Stimulated activated naive CD8-positive, alpha-beta T cell treated with anti-CD3 and anti-CD28 coated beads, Interleukin-15, amount 100 ng/mL, for 72 hours (primary cell): ENCODE measurements around the gene PRDM11.

ENCODE experiments used
- ATAC-seq: fragments of 150-1000 bp; cut with Tn5 transposase; 2 replicates; pipeline ENCODE4 v1.10.0; 2021; ENCODE audit warnings: mild to moderate bottlenecking, moderate library complexity
- DNase-seq, 2 donors: peaks; one replicate each; pipeline ENCODE4 v3.0.0; 2021 to 2022
- H3K27ac Mint-ChIP-seq, 2 donors: one replicate each; pipeline ENCODE4 v1.8.0; 2022; ENCODE audit warnings: mild to moderate bottlenecking in 2 of 2, mixed read lengths in 2 of 2, moderate library complexity in 2 of 2
- H3K27me3 Mint-ChIP-seq: one replicate; pipeline ENCODE4 v1.8.0; 2022; ENCODE audit warnings: mixed read lengths
- H3K4me1 Mint-ChIP-seq: one replicate; pipeline ENCODE4 v1.8.0; 2022; ENCODE audit warnings: mild to moderate bottlenecking, mixed read lengths
- H3K4me3 Mint-ChIP-seq, 2 donors: one replicate each; pipeline ENCODE4 v1.8.0; 2022; ENCODE audit warnings: mild to moderate bottlenecking in 2 of 2, mixed read lengths in 2 of 2, moderate library complexity in 1 of 2
- H3K9me3 Mint-ChIP-seq, 2 donors: one replicate each; pipeline ENCODE4 v1.8.0; 2022; ENCODE audit warnings: mixed read lengths in 2 of 2

PRDM11 gene

DNA sequence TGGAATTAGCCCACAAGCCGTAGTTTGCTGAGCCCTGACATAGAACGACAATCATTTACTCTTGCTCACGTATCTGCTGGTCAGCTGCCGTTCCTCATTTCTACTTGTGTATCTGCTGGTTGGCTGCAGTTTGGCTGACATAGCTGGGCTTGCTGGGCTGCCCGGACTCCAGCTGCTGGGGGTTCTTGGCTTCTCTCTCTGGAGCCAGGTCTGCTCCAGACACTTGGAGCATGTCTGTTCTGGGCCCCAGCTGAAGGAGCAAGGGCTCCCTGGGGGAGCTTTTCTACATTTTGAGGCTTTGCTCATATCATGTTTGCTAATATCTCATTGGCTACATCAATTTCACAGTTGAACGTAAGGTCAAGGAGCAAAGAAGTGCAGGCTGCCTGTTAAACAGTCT is 47.3 kb downstream of the PRDM11 start:
- Mint-ChIP-seq H3K4me1 (no peaks in the 10 kb centered on the region), H3K27me3 (no peaks in the 10 kb centered on the region), H3K9me3 (no peaks in the 10 kb centered on the region), H3K27ac (no peak overlapping the region), H3K4me3 (no peak overlapping the region)
- DNase-seq (no peak), ATAC-seq (no peak)

DNA sequence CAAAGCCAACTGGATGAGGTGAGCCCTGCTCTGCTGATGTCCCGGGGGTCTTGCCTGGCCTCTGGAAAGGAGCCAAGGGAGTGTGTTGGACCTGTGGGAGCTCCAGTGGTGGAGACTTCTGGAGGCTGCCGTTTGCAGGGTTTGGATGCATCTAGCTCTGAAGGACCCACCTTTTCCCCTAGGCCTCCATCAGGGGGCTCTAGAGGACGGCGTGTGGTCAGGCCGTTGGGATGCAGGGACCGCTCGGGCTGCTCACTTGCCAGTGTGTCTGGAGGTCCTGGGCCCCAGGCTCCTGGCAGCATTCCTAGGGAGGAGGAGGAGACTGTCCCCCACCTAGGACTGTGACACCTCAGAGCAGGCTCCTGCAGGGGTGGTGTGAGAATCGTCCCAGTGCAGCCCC is 58.3 kb downstream of the PRDM11 start:
- DNase-seq (no peak), ATAC-seq (peak; percentile 26)
- no peak overlapping the region for H3K27ac Mint-ChIP-seq
- H3K4me3 Mint-ChIP-seq = no peak overlapping the region
- no peaks in the 10 kb centered on the region for H3K27me3 Mint-ChIP-seq
- H3K4me1 Mint-ChIP-seq = peaks cover 11% of the 10 kb centered on the region
- peaks cover 0 to 7% of the 10 kb centered on the region in 2 donors for H3K9me3 Mint-ChIP-seq

GRCh38 chr11:45205978-45206377 is 59.5 kb downstream of the PRDM11 start:
- DNase-seq (no peak), ATAC-seq (no peak)
- no peak overlapping the region for H3K4me3 Mint-ChIP-seq
- H3K27me3 Mint-ChIP-seq = no peaks in the 10 kb centered on the region
- peaks cover 20% of the 10 kb centered on the region for H3K4me1 Mint-ChIP-seq
- H3K9me3 Mint-ChIP-seq = peaks cover 0 to 7% of the 10 kb centered on the region in 2 donors
- H3K27ac Mint-ChIP-seq = no peak overlapping the region

DNA sequence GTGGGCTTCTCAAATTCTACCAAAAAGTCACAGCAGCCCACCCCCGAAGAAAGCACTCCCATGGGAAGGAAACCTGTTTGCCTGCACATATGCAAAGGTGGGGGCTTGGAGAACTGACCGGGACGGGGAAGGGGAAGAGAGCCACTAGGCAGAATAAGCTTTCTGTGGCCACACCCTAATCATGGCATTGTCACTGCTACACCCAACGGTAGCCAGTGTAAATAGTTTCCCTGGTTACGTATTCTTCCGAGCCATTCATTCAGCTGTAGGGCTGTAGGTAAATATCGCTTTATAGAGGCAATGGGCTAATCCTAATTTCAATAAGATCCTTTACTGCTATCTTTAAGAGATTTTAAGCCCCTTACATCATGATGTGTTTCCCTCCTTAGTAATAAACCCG is 61.7 kb downstream of the PRDM11 start:
- DNase-seq (no peak), ATAC-seq (no peak)
- peaks cover 0 to 1% of the 10 kb centered on the region in 2 donors for H3K9me3 Mint-ChIP-seq
- H3K27me3 Mint-ChIP-seq = no peaks in the 10 kb centered on the region
- no peak overlapping the region for H3K27ac Mint-ChIP-seq
- no peak overlapping the region for H3K4me3 Mint-ChIP-seq
- peaks cover 15% of the 10 kb centered on the region for H3K4me1 Mint-ChIP-seq

- Mint-ChIP-seq H3K4me1 (peaks cover 15% of the 10 kb centered on the region), H3K4me3 (no peak overlapping the region), H3K27me3 (no peaks in the 10 kb centered on the region), H3K27ac (no peak overlapping the region), H3K9me3 (no peaks in the 10 kb centered on the region)
- ATAC-seq = no peak
- no peak for DNase-seq
These were observed 62.8 kb downstream of the PRDM11 start for GRCh38 chr11:45209000-45209879.

GRCh38 chr11:45209891-45210699 is 63.7 kb downstream of the PRDM11 start:
- H3K27ac Mint-ChIP-seq = peak overlapping the region; percentile 84 to 94
- no peak for ATAC-seq
- H3K27me3 Mint-ChIP-seq = no peaks in the 10 kb centered on the region
- no peak overlapping the region for H3K4me3 Mint-ChIP-seq
- no peaks in the 10 kb centered on the region for H3K9me3 Mint-ChIP-seq
- H3K4me1 Mint-ChIP-seq = peaks cover 17% of the 10 kb centered on the region
- DNase-seq = no peak

GRCh38 chr11:45210846-45211245 is 64.4 kb downstream of the PRDM11 start:
- Mint-ChIP-seq H3K4me1 (peaks cover 22% of the 10 kb centered on the region), H3K4me3 (no peak overlapping the region), H3K27ac (peak overlapping the region in 1 of 2 donors; percentile 94), H3K27me3 (no peaks in the 10 kb centered on the region), H3K9me3 (no peaks in the 10 kb centered on the region)
- ATAC-seq = no peak
- no peak for DNase-seq

GRCh38 chr11:45211732-45212131 is 65.3 kb downstream of the PRDM11 start:
- H3K4me1 Mint-ChIP-seq = peaks cover 22% of the 10 kb centered on the region
- no peak overlapping the region for H3K4me3 Mint-ChIP-seq
- H3K27ac Mint-ChIP-seq = no peak overlapping the region
- H3K9me3 Mint-ChIP-seq = no peaks in the 10 kb centered on the region
- ATAC-seq = no peak
- H3K27me3 Mint-ChIP-seq = no peaks in the 10 kb centered on the region
- no peak for DNase-seq

DNA sequence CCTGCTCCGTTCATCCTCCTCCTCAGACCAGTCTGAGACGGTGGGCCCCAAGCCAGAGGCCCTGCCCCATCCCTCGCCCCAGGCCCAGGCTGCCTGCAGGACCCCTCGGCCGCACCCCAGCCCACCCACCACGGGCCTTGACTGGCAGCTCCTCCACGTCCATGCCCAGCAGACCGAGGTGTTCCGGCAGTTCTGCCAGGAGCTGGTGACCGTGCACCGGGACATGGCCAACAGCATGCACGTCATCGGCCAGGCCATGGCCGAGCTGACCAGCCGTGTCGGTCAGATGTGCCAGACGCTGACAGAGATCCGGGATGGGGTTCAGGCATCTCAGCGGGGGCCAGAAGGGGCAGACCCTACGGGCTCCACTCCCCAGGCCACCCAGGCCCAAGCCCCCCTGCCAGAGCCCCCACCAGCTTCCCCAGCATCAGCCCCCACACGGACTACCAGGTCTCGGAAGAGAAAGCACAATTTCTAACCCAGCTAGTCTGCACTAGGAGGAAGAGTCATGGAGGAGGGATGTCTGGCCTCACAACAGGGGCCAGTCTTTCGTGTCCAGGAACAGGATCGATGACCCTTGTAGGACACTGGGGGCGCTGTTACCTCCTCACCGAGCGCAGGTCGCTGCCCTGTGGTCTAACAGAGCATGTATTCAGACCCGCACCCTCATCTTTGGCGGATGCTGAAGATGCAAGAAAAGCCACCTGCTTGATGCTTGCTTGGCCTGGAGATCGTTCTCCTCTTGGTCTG is 66.3 kb downstream of the PRDM11 start:
- H3K27me3 Mint-ChIP-seq = no peaks in the 10 kb centered on the region
- no peak for ATAC-seq
- peaks cover 22% of the 10 kb centered on the region for H3K4me1 Mint-ChIP-seq

GRCh38 chr11:45213316-45213665 is 66.9 kb downstream of the PRDM11 start:
- Mint-ChIP-seq H3K27ac (peak overlapping the region in 1 of 2 donors; percentile 12), H3K4me1 (peaks cover 22% of the 10 kb centered on the region), H3K9me3 (no peaks in the 10 kb centered on the region), H3K4me3 (no peak overlapping the region), H3K27me3 (no peaks in the 10 kb centered on the region)
- no peak for ATAC-seq
- DNase-seq = no peak

More for the DNA sequence above, 66.3 kb downstream of the PRDM11 start:
- H3K4me3 Mint-ChIP-seq = no peak overlapping the region
- H3K27ac Mint-ChIP-seq = peak overlapping the region in 1 of 2 donors; percentile 62
- DNase-seq = no peak
- no peaks in the 10 kb centered on the region for H3K9me3 Mint-ChIP-seq

GRCh38 chr11:45213717-45214116 is 67.3 kb downstream of the PRDM11 start:
- Mint-ChIP-seq H3K9me3 (no peaks in the 10 kb centered on the region), H3K4me3 (no peak overlapping the region), H3K4me1 (peaks cover 22% of the 10 kb centered on the region), H3K27ac (no peak overlapping the region), H3K27me3 (no peaks in the 10 kb centered on the region)
- ATAC-seq = no peak
- DNase-seq = no peak

DNA sequence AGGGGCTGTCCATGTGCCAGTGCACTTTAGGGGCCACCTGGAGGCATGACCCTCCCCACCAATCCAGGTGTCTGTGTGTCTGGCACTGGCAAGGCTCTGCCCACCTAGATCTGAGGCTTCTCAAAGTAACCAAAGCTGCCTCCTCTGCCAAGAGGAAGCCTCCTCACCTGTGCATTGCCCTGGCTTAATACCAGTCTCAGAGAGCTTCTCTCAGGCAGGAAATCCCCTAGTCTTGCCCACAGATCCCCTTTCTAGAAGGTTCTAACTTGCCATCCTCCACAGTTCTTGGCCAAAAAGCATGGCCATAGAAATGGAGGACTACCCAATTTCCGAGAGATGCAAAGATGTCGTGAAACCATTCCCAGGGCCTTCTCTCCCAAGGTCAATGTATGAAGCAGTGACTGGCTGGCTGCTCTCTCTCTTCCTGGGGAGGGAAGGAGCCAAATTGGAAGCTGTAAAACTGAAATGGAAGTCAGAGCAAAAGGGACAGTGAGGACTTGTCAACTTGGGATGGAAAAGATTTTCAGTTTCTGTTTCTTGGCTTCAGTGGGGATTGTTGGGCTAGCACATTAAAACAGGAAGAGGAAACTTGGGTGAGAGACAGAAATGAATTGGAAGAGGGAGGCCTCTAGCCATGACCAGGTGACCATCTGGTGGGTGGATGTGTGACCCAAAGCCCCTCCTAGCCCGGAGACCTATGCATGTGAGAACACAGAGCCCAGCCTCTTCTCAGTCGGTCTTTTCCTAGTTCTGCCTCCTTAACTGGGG is 68.8 kb downstream of the PRDM11 start:
- Mint-ChIP-seq H3K27me3 (no peaks in the 10 kb centered on the region), H3K9me3 (no peaks in the 10 kb centered on the region), H3K27ac (peak overlapping the region in 1 of 2 donors; percentile 57), H3K4me3 (no peak overlapping the region), H3K4me1 (peaks cover 11% of the 10 kb centered on the region)
- ATAC-seq (no peak), DNase-seq (no peak)

GRCh38 chr11:45216031-45216430 is 69.6 kb downstream of the PRDM11 start:
- no peak for ATAC-seq
- H3K4me3 Mint-ChIP-seq = no peak overlapping the region

DNA sequence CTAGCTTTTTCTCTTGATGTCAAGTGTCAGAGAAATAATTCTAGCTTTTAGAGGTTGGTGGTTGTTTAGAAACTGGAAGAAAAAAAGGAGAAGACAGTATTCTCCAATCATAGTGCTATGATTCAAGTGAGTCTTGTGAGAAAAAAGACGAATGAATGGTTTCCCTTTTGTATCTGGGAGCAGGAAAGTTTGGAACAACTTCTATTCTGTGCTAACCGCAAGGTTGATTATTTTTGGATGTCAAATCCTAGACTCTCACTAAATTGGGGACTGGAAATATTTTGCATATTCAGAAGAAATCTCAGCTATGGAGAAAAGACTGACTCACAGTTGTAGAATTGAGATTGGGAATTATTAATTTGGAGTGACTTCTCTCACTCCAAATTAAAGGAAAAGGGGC is 70.5 kb downstream of the PRDM11 start:
- H3K9me3 Mint-ChIP-seq = no peaks in the 10 kb centered on the region
- ATAC-seq (no peak), DNase-seq (no peak)
- H3K27me3 Mint-ChIP-seq = no peaks in the 10 kb centered on the region
- H3K4me3 Mint-ChIP-seq = no peak overlapping the region
- H3K27ac Mint-ChIP-seq = no peak overlapping the region
- H3K4me1 Mint-ChIP-seq = peaks cover 7% of the 10 kb centered on the region

More at GRCh38 chr11:45216031-45216430, 69.6 kb downstream of the PRDM11 start:
- peaks cover 7% of the 10 kb centered on the region for H3K4me1 Mint-ChIP-seq
- H3K9me3 Mint-ChIP-seq = no peaks in the 10 kb centered on the region
- no peak for DNase-seq
- peak overlapping the region in 1 of 2 donors; percentile 35 for H3K27ac Mint-ChIP-seq
- H3K27me3 Mint-ChIP-seq = no peaks in the 10 kb centered on the region

GRCh38 chr11:45217991-45218390 is 71.6 kb downstream of the PRDM11 start:
- peaks cover 7% of the 10 kb centered on the region for H3K4me1 Mint-ChIP-seq
- no peak overlapping the region for H3K27ac Mint-ChIP-seq
- H3K9me3 Mint-ChIP-seq = no peaks in the 10 kb centered on the region
- H3K27me3 Mint-ChIP-seq = no peaks in the 10 kb centered on the region
- H3K4me3 Mint-ChIP-seq = no peak overlapping the region
- DNase-seq (no peak), ATAC-seq (no peak)
